Measurements from ENCODE around the gene DMXL1. TPM values are rescaled to one million over a fixed set of nuclear protein-coding genes. Genes with fewer than 3 reads are reported as not detected.
"Not testable (repeated sequence)": the region's sequence is repeated elsewhere in the genome, so short reads cannot be mapped to it uniquely, and the experiment has no call there.

Gene DMXL1
- total RNA-seq, 3 donors from 2014 or later (not counting 1 experiment from before 2014, with no cell fraction given) = 36.7 to 43.0 (median 39.9) TPM

DNA sequence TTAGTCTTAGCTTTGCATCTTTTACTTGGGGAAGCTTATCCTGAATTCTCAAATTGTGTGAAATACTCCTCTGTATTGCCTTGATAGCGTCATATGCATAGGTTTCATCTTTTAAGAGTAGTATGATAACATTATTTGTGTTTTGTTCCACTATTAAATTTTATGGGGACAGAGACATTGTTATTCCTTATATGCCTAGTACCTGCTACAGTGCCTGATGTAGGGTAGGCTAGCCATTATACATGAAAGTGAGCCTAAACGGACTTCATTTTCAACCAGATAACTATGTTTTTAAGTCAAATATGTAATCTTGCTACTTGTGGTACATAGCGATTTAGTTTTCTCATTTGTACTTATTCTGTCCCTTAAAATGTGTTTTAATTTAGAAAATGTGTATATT is 105.9 kb downstream of the DMXL1 start:
- H3K4me3 ChIP-seq (ENCODE audit: low read length) = no peak overlapping the region
- intact Hi-C loops (cut with micrococcal nuclease) = no loop called here
- no peaks in the 10 kb centered on the region for H3K9me3 ChIP-seq (ENCODE audit: control insufficient read depth, insufficient read depth, low read length)
- Mint-ChIP-seq H3K4me1 (peaks cover 0 to 5% of the 10 kb centered on the region in 2 donors), H3K4me3 (no peak overlapping the region), H3K36me3 (no peaks in the 10 kb centered on the region), H3K9me3 (no peaks in the 10 kb centered on the region), H3K27ac (no peak overlapping the region), H3K27me3 (ENCODE audit: low read depth in 2 of 2) (no peaks in the 10 kb centered on the region)
- H3K27ac ChIP-seq (ENCODE audit: low read length) = no peak overlapping the region
- no peaks in the 10 kb centered on the region for H3K4me1 ChIP-seq (ENCODE audit: control insufficient read depth, insufficient read depth, low read length)
- no peaks in the 10 kb centered on the region for H3K27me3 ChIP-seq (ENCODE audit: control insufficient read depth, insufficient read depth, low read length)
- ATAC-seq (no peak), DNase-seq (no peak)
- WGBS (ENCODE audit: insufficient coverage) = 100% methylated on average over 1 of the region's 3 CpGs
- TF ChIP-seq, protein P1, sequence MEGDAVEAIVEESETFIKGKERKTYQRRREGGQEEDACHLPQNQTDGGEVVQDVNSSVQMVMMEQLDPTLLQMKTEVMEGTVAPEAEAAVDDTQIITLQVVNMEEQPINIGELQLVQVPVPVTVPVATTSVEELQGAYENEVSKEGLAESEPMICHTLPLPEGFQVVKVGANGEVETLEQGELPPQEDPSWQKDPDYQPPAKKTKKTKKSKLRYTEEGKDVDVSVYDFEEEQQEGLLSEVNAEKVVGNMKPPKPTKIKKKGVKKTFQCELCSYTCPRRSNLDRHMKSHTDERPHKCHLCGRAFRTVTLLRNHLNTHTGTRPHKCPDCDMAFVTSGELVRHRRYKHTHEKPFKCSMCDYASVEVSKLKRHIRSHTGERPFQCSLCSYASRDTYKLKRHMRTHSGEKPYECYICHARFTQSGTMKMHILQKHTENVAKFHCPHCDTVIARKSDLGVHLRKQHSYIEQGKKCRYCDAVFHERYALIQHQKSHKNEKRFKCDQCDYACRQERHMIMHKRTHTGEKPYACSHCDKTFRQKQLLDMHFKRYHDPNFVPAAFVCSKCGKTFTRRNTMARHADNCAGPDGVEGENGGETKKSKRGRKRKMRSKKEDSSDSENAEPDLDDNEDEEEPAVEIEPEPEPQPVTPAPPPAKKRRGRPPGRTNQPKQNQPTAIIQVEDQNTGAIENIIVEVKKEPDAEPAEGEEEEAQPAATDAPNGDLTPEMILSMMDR (IDR thresholded peaks at IDR 0.05) = no peak
- peaks cover 11% of the 10 kb centered on the region for H3K36me3 ChIP-seq (ENCODE audit: control insufficient read depth, insufficient read depth, low read length)

DNA sequence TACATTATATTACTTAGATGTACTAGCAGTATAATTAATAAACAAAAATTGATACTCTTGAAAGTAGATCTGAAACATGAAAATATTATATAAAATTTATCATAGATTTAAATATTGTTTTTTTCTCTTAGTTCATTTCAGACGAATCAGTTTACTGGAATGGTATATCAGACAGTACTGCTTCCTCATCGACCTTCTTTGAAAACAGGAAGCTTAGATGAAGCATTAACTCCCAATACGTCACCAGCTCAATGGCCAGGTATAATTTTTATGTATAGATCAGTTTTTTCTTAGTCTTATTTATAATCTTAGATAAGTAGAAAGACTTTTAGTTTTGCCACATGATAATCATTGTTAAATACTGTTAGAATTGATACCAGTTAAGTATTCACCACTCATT is 106.3 kb downstream of the DMXL1 start:
- no peaks in the 10 kb centered on the region for H3K27me3 ChIP-seq (ENCODE audit: control insufficient read depth, insufficient read depth, low read length)
- H3K27ac ChIP-seq (ENCODE audit: low read length) = no peak overlapping the region
- intact Hi-C loops (cut with micrococcal nuclease) = no loop called here
- Mint-ChIP-seq H3K36me3 (no peaks in the 10 kb centered on the region), H3K4me3 (no peak overlapping the region), H3K27ac (no peak overlapping the region), H3K9me3 (no peaks in the 10 kb centered on the region), H3K27me3 (ENCODE audit: low read depth in 2 of 2) (no peaks in the 10 kb centered on the region), H3K4me1 (peaks cover 0 to 5% of the 10 kb centered on the region in 2 donors)
- TF ChIP-seq, protein P1 (IDR thresholded peaks at IDR 0.05) = no peak
- DNase-seq = no peak
- no CpG with 5 or more reads among the region's 3 CpGs for WGBS (ENCODE audit: insufficient coverage)
- no peak overlapping the region for H3K4me3 ChIP-seq (ENCODE audit: low read length)
- ATAC-seq = no peak
- no peaks in the 10 kb centered on the region for H3K9me3 ChIP-seq (ENCODE audit: control insufficient read depth, insufficient read depth, low read length)
- H3K36me3 ChIP-seq (ENCODE audit: control insufficient read depth, insufficient read depth, low read length) = peaks cover 11% of the 10 kb centered on the region
- no peaks in the 10 kb centered on the region for H3K4me1 ChIP-seq (ENCODE audit: control insufficient read depth, insufficient read depth, low read length)

GRCh38 chr5:119178435-119178834 is 107.5 kb downstream of the DMXL1 start:
- DNase-seq (no peak), ATAC-seq (no peak)
- Mint-ChIP-seq H3K4me1 (peaks cover 0 to 5% of the 10 kb centered on the region in 2 donors), H3K4me3 (no peak overlapping the region), H3K9me3 (no peaks in the 10 kb centered on the region), H3K36me3 (no peaks in the 10 kb centered on the region), H3K27ac (no peak overlapping the region), H3K27me3 (ENCODE audit: low read depth in 2 of 2) (no peaks in the 10 kb centered on the region)
- Histone ChIP-seq H3K27me3 (ENCODE audit: control insufficient read depth, insufficient read depth, low read length) (no peaks in the 10 kb centered on the region), H3K4me1 (ENCODE audit: control insufficient read depth, insufficient read depth, low read length) (no peaks in the 10 kb centered on the region), H3K36me3 (ENCODE audit: control insufficient read depth, insufficient read depth, low read length) (peaks cover 11% of the 10 kb centered on the region), H3K4me3 (ENCODE audit: low read length) (no peak overlapping the region), H3K9me3 (ENCODE audit: control insufficient read depth, insufficient read depth, low read length) (no peaks in the 10 kb centered on the region), H3K27ac (ENCODE audit: low read length) (no peak overlapping the region)
- WGBS (ENCODE audit: insufficient coverage) = 100% methylated on average over 1 of the region's 2 CpGs
- TF ChIP-seq, protein P1 (IDR thresholded peaks at IDR 0.05) = no peak
- intact Hi-C loops (cut with micrococcal nuclease) = no loop called here

- Mint-ChIP-seq H3K27me3 (ENCODE audit: low read depth in 2 of 2) (no peaks in the 10 kb centered on the region), H3K36me3 (no peaks in the 10 kb centered on the region), H3K4me3 (no peak overlapping the region), H3K4me1 (no peaks in the 10 kb centered on the region), H3K27ac (no peak overlapping the region), H3K9me3 (no peaks in the 10 kb centered on the region)
- WGBS (ENCODE audit: insufficient coverage) = 100% methylated on average over 1 of the region's 1 CpG
- Histone ChIP-seq H3K9me3 (ENCODE audit: control insufficient read depth, insufficient read depth, low read length) (no peaks in the 10 kb centered on the region), H3K4me1 (ENCODE audit: control insufficient read depth, insufficient read depth, low read length) (no peaks in the 10 kb centered on the region), H3K27me3 (ENCODE audit: control insufficient read depth, insufficient read depth, low read length) (no peaks in the 10 kb centered on the region), H3K36me3 (ENCODE audit: control insufficient read depth, insufficient read depth, low read length) (peaks cover 11% of the 10 kb centered on the region), H3K27ac (ENCODE audit: low read length) (no peak overlapping the region), H3K4me3 (ENCODE audit: low read length) (no peak overlapping the region)
- intact Hi-C loops (cut with micrococcal nuclease) = no loop called here
- DNase-seq (no peak), ATAC-seq (no peak)
- TF ChIP-seq, protein P1 (IDR thresholded peaks at IDR 0.05) = no peak
Measured at GRCh38 chr5:119179857-119180641, 109.2 kb downstream of the DMXL1 start.

- DNase-seq; H3K27ac ChIP-seq (ENCODE audit: low read length); H3K4me3 ChIP-seq (ENCODE audit: low read length); H3K27me3 ChIP-seq (ENCODE audit: control insufficient read depth, insufficient read depth, low read length); H3K9me3 ChIP-seq (ENCODE audit: control insufficient read depth, insufficient read depth, low read length); H3K36me3 ChIP-seq (ENCODE audit: control insufficient read depth, insufficient read depth, low read length); H3K36me3 Mint-ChIP-seq; ATAC-seq; intact Hi-C loops (cut with micrococcal nuclease); H3K27me3 Mint-ChIP-seq (ENCODE audit: low read depth in 2 of 2); H3K9me3 Mint-ChIP-seq; H3K4me3 Mint-ChIP-seq; H3K27ac Mint-ChIP-seq: not testable (repeated sequence)
- H3K4me1 Mint-ChIP-seq = peaks cover 14 to 23% of the 10 kb centered on the region in 2 donors
- H3K4me1 ChIP-seq (ENCODE audit: control insufficient read depth, insufficient read depth, low read length) = peaks cover 10% of the 10 kb centered on the region
- WGBS (ENCODE audit: insufficient coverage) = 67% methylated on average over 2 of the region's 2 CpGs
Measured at GRCh38 chr5:119185512-119185911, 114.6 kb downstream of the DMXL1 start.
